Keratinocyte (primary cell): ENCODE measurements around the gene TSPAN17. TPM values are rescaled to one million over a fixed set of nuclear protein-coding genes. Genes with fewer than 3 reads are reported as not detected.

Source experiments
- DNase-seq: peaks from one replicate; pipeline ENCODE4 v3.0.0-alpha.2; 2011; ENCODE audit warnings: low read depth, missing footprints, low spot score
- FAIRE-seq: peaks from 2 replicates; lab custom pipeline; 2011; peaks lifted over from hg19 to GRCh38; lab: Jason Lieb, UNC
- H2AFZ ChIP-seq: 2 replicates; pipeline ENCODE4 v1.6.0; 2012; ENCODE audit warnings: low read length, control low read depth, inconsistent platforms; ENCODE audit not compliant: control insufficient read depth
- H3K27ac ChIP-seq: 2 replicates; pipeline ENCODE4 v1.5.1; 2011; ENCODE audit warnings: low read length; ENCODE audit not compliant: control insufficient read depth, insufficient read depth
- H3K27me3 ChIP-seq: 3 replicates; pipeline ENCODE4 v1.6.0; 2011; ENCODE audit warnings: low read length; ENCODE audit not compliant: control insufficient read depth, insufficient read depth; ENCODE audit errors: extremely low read depth
- H3K36me3 ChIP-seq, 2 experiments: 2 replicates in 1 of 2; 3 replicates in 1 of 2; pipeline ENCODE4 v1.5.1; 2011; ENCODE audit warnings: low read length in 2 of 2, mild to moderate bottlenecking in 1 of 2; ENCODE audit not compliant: control insufficient read depth in 2 of 2, insufficient read depth in 2 of 2; ENCODE audit errors: extremely low read depth in 1 of 2
- H3K4me1 ChIP-seq: 3 replicates; pipeline ENCODE4 v1.5.1; 2011; ENCODE audit warnings: low read length; ENCODE audit not compliant: control insufficient read depth, insufficient read depth; ENCODE audit errors: extremely low read depth
- H3K4me2 ChIP-seq: 3 replicates; pipeline ENCODE4 v1.6.0; 2011; ENCODE audit warnings: low read depth, low read length; ENCODE audit not compliant: control insufficient read depth, insufficient read depth; ENCODE audit errors: extremely low read depth
- H3K4me3 ChIP-seq, 3 experiments: fragments of 200-600 bp in 1 of 3; sonication (generic) in 1 of 3; 2 replicates in 2 of 3; 3 replicates in 1 of 3; pipeline ENCODE4 v1.5.1; 2011 to 2016; ENCODE audit warnings: low read length in 3 of 3, mild to moderate bottlenecking in 3 of 3, control low read depth in 2 of 3, inconsistent platforms in 1 of 3, low read depth in 1 of 3, mixed read lengths in 1 of 3, mixed run types in 1 of 3, moderate library complexity in 1 of 3; ENCODE audit not compliant: control insufficient read depth in 2 of 3, insufficient read depth in 2 of 3; ENCODE audit errors: extremely low read depth in 1 of 3
- H3K79me2 ChIP-seq: 2 replicates; pipeline ENCODE4 v1.6.0; 2012; ENCODE audit warnings: low read length; ENCODE audit not compliant: control insufficient read depth, insufficient read depth
- H3K9ac ChIP-seq: 3 replicates; pipeline ENCODE4 v1.6.0; 2011; ENCODE audit warnings: low read length; ENCODE audit not compliant: control insufficient read depth, insufficient read depth; ENCODE audit errors: extremely low read depth
- H3K9me1 ChIP-seq: 3 replicates; pipeline ENCODE4 v1.6.0; 2011; ENCODE audit warnings: low read length; ENCODE audit not compliant: control insufficient read depth, insufficient read depth; ENCODE audit errors: extremely low read depth
- H3K9me3 ChIP-seq: 2 replicates; pipeline ENCODE4 v1.5.1; 2012; ENCODE audit warnings: low read depth, low read length; ENCODE audit not compliant: control insufficient read depth
- H4K20me1 ChIP-seq: 3 replicates; pipeline ENCODE4 v1.6.0; 2011; ENCODE audit warnings: low read length; ENCODE audit not compliant: control insufficient read depth, insufficient read depth; ENCODE audit errors: extremely low read depth
- CTCF ChIP-seq, 3 experiments: IDR thresholded peaks in 1 of 3; conservative IDR thresholded peaks in 1 of 3; optimal IDR thresholded peaks in 1 of 3; 2 replicates in 2 of 3; 3 replicates in 1 of 3; pipeline versions ENCODE3 to v1.5.1; 2011; ENCODE audit warnings: low read length in 3 of 3, mild to moderate bottlenecking in 3 of 3, moderate library complexity in 2 of 3, control low read depth in 1 of 3, inconsistent platforms in 1 of 3; ENCODE audit not compliant: insufficient read depth in 2 of 3; ENCODE audit errors: extremely low read depth in 1 of 3
- EZH2 ChIP-seq: IDR thresholded peaks from one replicate; pipeline ENCODE4 v1.6.1; 2012; ENCODE audit warnings: inconsistent platforms, mild to moderate bottlenecking, low read length, moderate library complexity
- dilution Hi-C: fragments of 300-500 bp; cut with MboI; formaldehyde crosslinking; loops from one replicate; pipeline ENCODE4 v1.7.0; 2020; ENCODE audit warnings: low sequenced_read_pairs; ENCODE audit not compliant: extremely low pct_ligation_motif_present
- polyA plus RNA-seq, 5 experiments: library from polyadenylated mRNA; depleted of rRNA in 3 of 5; stranded (reverse) in 3 of 5; stranded (forward) in 1 of 5; unstranded in 1 of 5; fragments of >200 nt; gene quantifications; 1 replicate in 1 of 5; 2 replicates in 3 of 5; 3 replicates in 1 of 5; pipeline versions ENCODE4 v1.2.1 to v1.2.3, GENCODE V29; 2011 to 2012; ENCODE audit warnings: missing spikeins in 2 of 5, low read depth in 1 of 5, low replicate concordance in 1 of 5

Gene TSPAN17
- polyA plus RNA-seq, 1 donor (not counting 4 experiments of a cell fraction or from before 2014, with no cell fraction given): 53.1 TPM

GRCh38 chr5:176601901-176602482 is 45.3 kb upstream of the TSPAN17 start:
- H2AFZ ChIP-seq: no peak overlapping the region
- no peaks in the 10 kb centered on the region for H3K9me3 ChIP-seq
- no peak for DNase-seq
- no peaks in the 10 kb centered on the region for H3K4me1 ChIP-seq
- H3K36me3 ChIP-seq: peaks cover 3 to 4% of the 10 kb centered on the region in 2 experiments
- no peak overlapping the region for H3K9ac ChIP-seq
- no peaks in the 10 kb centered on the region for H3K27me3 ChIP-seq
- no peak overlapping the region for H3K27ac ChIP-seq
- no peaks in the 10 kb centered on the region for H3K79me2 ChIP-seq
- TF ChIP-seq CTCF (optimal IDR thresholded peaks at IDR 0.05 in 1 of 3, IDR thresholded peaks at IDR 0.05 in 1 of 3, conservative IDR thresholded peaks at IDR 0.05 in 1 of 3; ENCODE audit: extremely low read depth in 1 of 3, insufficient read depth in 2 of 3, low read length in 3 of 3) (no peak), EZH2 (no peak)
- no peaks in the 10 kb centered on the region for H4K20me1 ChIP-seq
- no peak overlapping the region for H3K4me3 ChIP-seq
- H3K9me1 ChIP-seq: no peaks in the 10 kb centered on the region
- no peak overlapping the region for H3K4me2 ChIP-seq
- dilution Hi-C loops: no loop called here
- no peak for FAIRE-seq

GRCh38 chr5:176603091-176603490 is 44.2 kb upstream of the TSPAN17 start:
- dilution Hi-C loops: no loop called here
- FAIRE-seq: no peak
- H3K27me3 ChIP-seq: no peaks in the 10 kb centered on the region

More at GRCh38 chr5:176603091-176603490, 44.2 kb upstream of the TSPAN17 start:
- H3K9ac ChIP-seq: no peak overlapping the region
- no peak overlapping the region for H3K4me2 ChIP-seq
- no peaks in the 10 kb centered on the region for H4K20me1 ChIP-seq
- no peak for TF ChIP-seq EZH2
- no peak for TF ChIP-seq CTCF (optimal IDR thresholded peaks at IDR 0.05 in 1 of 3, IDR thresholded peaks at IDR 0.05 in 1 of 3, conservative IDR thresholded peaks at IDR 0.05 in 1 of 3; ENCODE audit: extremely low read depth in 1 of 3, insufficient read depth in 2 of 3, low read length in 3 of 3)
- no peak overlapping the region for H2AFZ ChIP-seq
- no peaks in the 10 kb centered on the region for H3K79me2 ChIP-seq
- H3K27ac ChIP-seq: no peak overlapping the region
- H3K9me1 ChIP-seq: no peaks in the 10 kb centered on the region
- H3K4me3 ChIP-seq: no peak overlapping the region
- peaks cover 1 to 3% of the 10 kb centered on the region in 2 experiments for H3K36me3 ChIP-seq
- H3K9me3 ChIP-seq: no peaks in the 10 kb centered on the region
- no peak for DNase-seq
- peaks cover under 1% of the 10 kb centered on the region for H3K4me1 ChIP-seq
